HepG2 (cell line): ENCODE data around the gene SRC. TPM values are rescaled to one million over a fixed set of nuclear protein-coding genes. Genes with fewer than 3 reads are reported as not detected.

ENCODE experiments used
- ARID3A ChIP-seq: IDR thresholded peaks from 2 replicates; pipeline ENCODE4 v1.6.1; 2012; ENCODE audit warnings: low read depth, low read length, improper control_type of control experiment
- ERF ChIP-seq: IDR thresholded peaks from 2 replicates; pipeline ENCODE4 v1.6.1; 2018; ENCODE audit warnings: missing biosample characterization, missing genetic modification reagents
- FOXP1 ChIP-seq, 2 experiments: fragments of 450-650 bp in 1 of 2; IDR thresholded peaks; 2 replicates each; pipeline ENCODE4 v1.6.1; 2017 to 2018; ENCODE audit warnings: antibody characterized with exemption in 1 of 2
- HNRNPH1 ChIP-seq: fragments of 200-400 bp; formaldehyde crosslinking; optimal IDR thresholded peaks from 2 replicates; pipeline ENCODE3; 2017; ENCODE audit warnings: mild to moderate bottlenecking, low read depth, low read length
- KLF6 ChIP-seq: IDR thresholded peaks from 2 replicates; pipeline ENCODE4 v1.8.0; 2016; ENCODE audit warnings: missing biosample characterization, missing genetic modification reagents
- KMT2A ChIP-seq: sonication (generic); formaldehyde crosslinking; IDR thresholded peaks from 2 replicates; pipeline ENCODE4 v1.4.0; 2020; ENCODE audit warnings: missing genetic modification reagents
- MTA1 ChIP-seq: sonication (generic); formaldehyde crosslinking; IDR thresholded peaks from 2 replicates; pipeline ENCODE4 v1.4.0; 2020; ENCODE audit warnings: missing genetic modification reagents, mild to moderate bottlenecking, borderline replicate concordance
- MYC ChIP-seq: sonication (generic); formaldehyde crosslinking; IDR thresholded peaks from 2 replicates; pipeline ENCODE4 v1.9.0; 2021; ENCODE audit warnings: missing genetic modification reagents, borderline replicate concordance
- RXRB ChIP-seq: IDR thresholded peaks from 2 replicates; pipeline ENCODE4 v1.6.1; 2016; ENCODE audit warnings: borderline replicate concordance, missing genetic modification reagents, missing compliant biosample characterization
- SMC3 ChIP-seq: IDR thresholded peaks from 2 replicates; pipeline ENCODE4 v1.6.1; 2011; ENCODE audit warnings: low read length, improper control_type of control experiment
- TARDBP ChIP-seq: sonication (generic); formaldehyde crosslinking; IDR thresholded peaks from 2 replicates; pipeline ENCODE4 v1.8.0; 2022; ENCODE audit warnings: mild to moderate bottlenecking, missing genetic modification reagents
- XRCC5 ChIP-seq: fragments of 200-400 bp; formaldehyde crosslinking; optimal IDR thresholded peaks from 2 replicates; pipeline ENCODE3; 2017; ENCODE audit warnings: mild to moderate bottlenecking, low read length
- ZNF101 ChIP-seq: sonication (generic); formaldehyde crosslinking; IDR thresholded peaks from 2 replicates; pipeline ENCODE4 v1.4.0; 2020; ENCODE audit warnings: mild to moderate bottlenecking, low read depth, missing genetic modification reagents, borderline replicate concordance
- ZNF18 ChIP-seq: sonication (generic); formaldehyde crosslinking; IDR thresholded peaks from 2 replicates; pipeline ENCODE4 v1.8.0; 2022; ENCODE audit warnings: mild to moderate bottlenecking, missing genetic modification reagents; ENCODE audit not compliant: insufficient replicate concordance
- ZNF317 ChIP-seq: sonication (generic); formaldehyde crosslinking; IDR thresholded peaks from 2 replicates; pipeline ENCODE4 v1.5.0; 2020; ENCODE audit warnings: mild to moderate bottlenecking, missing genetic modification reagents
- ZNF350 ChIP-seq: sonication (generic); formaldehyde crosslinking; IDR thresholded peaks from 2 replicates; pipeline ENCODE4 v1.4.0; 2020; ENCODE audit warnings: mild to moderate bottlenecking, low read depth, missing genetic modification reagents, borderline replicate concordance
- ZNF383 ChIP-seq: sonication (generic); formaldehyde crosslinking; IDR thresholded peaks from 2 replicates; pipeline ENCODE4 v1.4.0; 2020; ENCODE audit warnings: missing genetic modification reagents, mild to moderate bottlenecking, borderline replicate concordance
- ZNF446 ChIP-seq: sonication (generic); formaldehyde crosslinking; IDR thresholded peaks from 2 replicates; pipeline ENCODE4 v1.5.0; 2020; ENCODE audit warnings: mild to moderate bottlenecking, missing genetic modification reagents
- ZNF546 ChIP-seq: sonication (generic); formaldehyde crosslinking; conservative IDR thresholded peaks from 2 replicates; pipeline ENCODE4 v1.8.1; 2023; ENCODE audit warnings: mild to moderate bottlenecking, missing genetic modification reagents
- ZNF569 ChIP-seq: sonication (generic); formaldehyde crosslinking; IDR thresholded peaks from 2 replicates; pipeline ENCODE4 v1.5.0; 2020; ENCODE audit warnings: mild to moderate bottlenecking, missing genetic modification reagents, moderate library complexity, borderline replicate concordance
- ZNF674 ChIP-seq: sonication (generic); formaldehyde crosslinking; IDR thresholded peaks from 2 replicates; pipeline ENCODE4 v1.5.0; 2020; ENCODE audit warnings: low read depth, mild to moderate bottlenecking, missing genetic modification reagents
- ZNF781 ChIP-seq: sonication (generic); formaldehyde crosslinking; IDR thresholded peaks from 2 replicates; pipeline ENCODE4 v1.5.1; 2020; ENCODE audit warnings: borderline replicate concordance, mild to moderate bottlenecking, missing genetic modification reagents; ENCODE audit errors: not compliant biosample characterization
- polyA plus RNA-seq, 8 experiments: library from polyadenylated mRNA; depleted of rRNA in 3 of 8; stranded (reverse) in 7 of 8; unstranded in 1 of 8; fragments of >200 nt; fragmentation: Illumina TruSeq in 4 of 8; extraction: Trizol in 4 of 8; gene quantifications; 2 replicates each; pipeline versions ENCODE4 v1.2.1 to v1.2.3, GENCODE V29; 2011 to 2016; ENCODE audit warnings: low read depth in 4 of 8, missing spikeins in 1 of 8, mixed read lengths in 1 of 8; ENCODE audit not compliant: insufficient read depth in 1 of 8
- total RNA-seq, 5 experiments: library from RNA; depleted of rRNA; stranded (reverse); fragments of >200 nt; fragmentation: Illumina TruSeq; extraction: Trizol; gene quantifications; 2 replicates each; pipeline ENCODE4 v1.2.3, GENCODE V29; 2016; ENCODE audit warnings: low read depth in 1 of 5
- TF ChIP-seq, protein P1 (sequence below): IDR thresholded peaks from 2 replicates; pipeline ENCODE4 v1.6.1; 2016; ENCODE audit warnings: low read depth, control low read depth
- TF ChIP-seq, protein P2 (sequence below): sonication (generic); formaldehyde crosslinking; IDR thresholded peaks from 2 replicates; pipeline ENCODE4 v1.4.0; 2020; ENCODE audit warnings: mild to moderate bottlenecking, missing genetic modification reagents

The SRC gene
- total and polyA plus RNA-seq, 2 of the 13 experiments (the other 11 are each of a cell fraction or from before 2014, with no cell fraction given), result 54.7 to 192 TPM

GRCh38 chr20:37335642-37336368 is 10.1 kb upstream of the SRC start (continued):
- TF ChIP-seq ARID3A (0 out of 2 replicates have a peak, but pooled peaks have one; percentile 5), RXRB (CRISPR knock-in tag) (no peak), TARDBP (CRISPR knock-in tag) (0 out of 2 replicates have a peak, but pooled peaks have one; percentile 59), MTA1 (CRISPR knock-in tag) (peak; percentile 61; the same call in 1 of the 2 replicates), ZNF101 (CRISPR knock-in tag) (no peak), ZNF446 (CRISPR knock-in tag) (no peak), MYC (0 out of 2 replicates have a peak, but pooled peaks have one; percentile 1), ZNF674 (CRISPR knock-in tag) (no peak), ZNF317 (no peak), FOXP1 (IDR thresholded peaks at IDR 0.05) (no peak), FOXP1 (CRISPR knock-in tag; IDR thresholded peaks at IDR 0.05) (no peak), ZNF18 (CRISPR knock-in tag) (no peak), ZNF781 (CRISPR knock-in tag) (no peak), XRCC5 (peak; percentile 68), ZNF350 (CRISPR knock-in tag) (0 out of 2 replicates have a peak, but pooled peaks have one; percentile 14), SMC3 (no peak), KLF6 (no peak), HNRNPH1 (no peak), ZNF569 (CRISPR knock-in tag) (no peak), ZNF546 (CRISPR knock-in tag) (no peak), ERF (CRISPR knock-in tag) (no peak), KMT2A (CRISPR knock-in tag) (no peak), ZNF383 (CRISPR knock-in tag) (no peak)
- TF ChIP-seq, protein P1, sequence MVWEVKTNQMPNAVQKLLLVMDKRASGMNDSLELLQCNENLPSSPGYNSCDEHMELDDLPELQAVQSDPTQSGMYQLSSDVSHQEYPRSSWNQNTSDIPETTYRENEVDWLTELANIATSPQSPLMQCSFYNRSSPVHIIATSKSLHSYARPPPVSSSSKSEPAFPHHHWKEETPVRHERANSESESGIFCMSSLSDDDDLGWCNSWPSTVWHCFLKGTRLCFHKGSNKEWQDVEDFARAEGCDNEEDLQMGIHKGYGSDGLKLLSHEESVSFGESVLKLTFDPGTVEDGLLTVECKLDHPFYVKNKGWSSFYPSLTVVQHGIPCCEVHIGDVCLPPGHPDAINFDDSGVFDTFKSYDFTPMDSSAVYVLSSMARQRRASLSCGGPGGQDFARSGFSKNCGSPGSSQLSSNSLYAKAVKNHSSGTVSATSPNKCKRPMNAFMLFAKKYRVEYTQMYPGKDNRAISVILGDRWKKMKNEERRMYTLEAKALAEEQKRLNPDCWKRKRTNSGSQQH (CRISPR knock-in tag), result no peak
- TF ChIP-seq, protein P2, sequence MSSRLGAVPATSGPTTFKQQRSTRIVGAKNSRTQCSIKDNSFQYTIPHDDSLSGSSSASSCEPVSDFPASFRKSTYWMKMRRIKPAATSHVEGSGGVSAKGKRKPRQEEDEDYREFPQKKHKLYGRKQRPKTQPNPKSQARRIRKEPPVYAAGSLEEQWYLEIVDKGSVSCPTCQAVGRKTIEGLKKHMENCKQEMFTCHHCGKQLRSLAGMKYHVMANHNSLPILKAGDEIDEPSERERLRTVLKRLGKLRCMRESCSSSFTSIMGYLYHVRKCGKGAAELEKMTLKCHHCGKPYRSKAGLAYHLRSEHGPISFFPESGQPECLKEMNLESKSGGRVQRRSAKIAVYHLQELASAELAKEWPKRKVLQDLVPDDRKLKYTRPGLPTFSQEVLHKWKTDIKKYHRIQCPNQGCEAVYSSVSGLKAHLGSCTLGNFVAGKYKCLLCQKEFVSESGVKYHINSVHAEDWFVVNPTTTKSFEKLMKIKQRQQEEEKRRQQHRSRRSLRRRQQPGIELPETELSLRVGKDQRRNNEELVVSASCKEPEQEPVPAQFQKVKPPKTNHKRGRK, result peak; percentile 69; the same call in 1 of the 2 replicates
